ENCODE results near the gene ZNF219. TPM values are rescaled to one million over a fixed set of nuclear protein-coding genes. Genes with fewer than 3 reads are reported as not detected.
A peak's percentile ranks its signal among the peaks of the same experiment; 100 is the strongest.

Gene ZNF219
- total RNA-seq, 2 experiments from 2014 or later = 2.8 to 3.1 TPM

DNA sequence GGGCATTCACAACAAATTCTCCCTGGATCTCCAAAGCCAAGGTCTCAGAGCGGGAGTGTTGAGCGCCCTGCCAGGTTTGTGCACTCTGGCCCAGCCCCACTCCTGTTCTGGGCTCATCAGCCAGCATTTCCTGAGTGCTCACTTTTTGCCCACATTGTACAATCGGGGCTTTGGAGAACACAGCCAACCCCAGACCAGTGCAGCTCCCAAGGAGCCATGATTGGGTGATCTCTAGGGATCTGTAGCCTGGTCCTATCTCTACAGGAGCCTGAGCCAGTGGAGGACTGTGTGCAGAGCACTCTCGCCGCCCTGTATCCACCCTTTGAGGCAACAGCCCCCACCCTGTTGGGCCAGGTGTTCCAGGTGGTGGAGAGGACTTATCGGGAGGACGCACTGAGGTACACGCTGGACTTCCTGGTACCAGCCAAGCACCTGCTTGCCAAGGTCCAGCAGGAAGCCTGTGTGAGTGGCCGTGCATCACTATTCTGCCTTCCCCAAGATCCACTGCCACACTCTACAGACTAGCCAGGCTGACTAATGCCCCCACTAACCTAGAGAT, 25.6 kb downstream of the ZNF219 start:
- H3K27me3 Mint-ChIP-seq (ENCODE audit: low read depth) = peaks cover 51% of the 10 kb centered on the region
- H3K4me1 Mint-ChIP-seq (ENCODE audit: low read depth) = peaks cover 37% of the 10 kb centered on the region
- no peak overlapping the region for H3K4me3 Mint-ChIP-seq
- CTCF ChIA-PET = interaction anchor here (0.6 to 3.4 kb wide), 5 partner anchors 15 to 58 kb away, joined by 3 to 57 read pairs (median 23); partner anchors contain the start of gene TMEM253
- DNase-seq (no peak), ATAC-seq (no peak)
- H3K36me3 Mint-ChIP-seq (ENCODE audit: low read depth) = no peaks in the 10 kb centered on the region
- no peak overlapping the region for H3K27ac Mint-ChIP-seq
- POLR2A ChIA-PET = no interaction called here
- H3K9me3 Mint-ChIP-seq (ENCODE audit: insufficient read depth) = no peaks in the 10 kb centered on the region

GRCh38 chr14:21072031-21072473, 26.4 kb downstream of the ZNF219 start:
- Mint-ChIP-seq H3K36me3 (ENCODE audit: low read depth) (no peaks in the 10 kb centered on the region), H3K9me3 (ENCODE audit: insufficient read depth) (no peaks in the 10 kb centered on the region), H3K4me1 (ENCODE audit: low read depth) (peaks cover 37% of the 10 kb centered on the region), H3K4me3 (no peak overlapping the region), H3K27ac (no peak overlapping the region), H3K27me3 (ENCODE audit: low read depth) (peaks cover 58% of the 10 kb centered on the region)
- ChIA-PET POLR2A (interaction anchor here (0.8 kb wide), 1 partner anchor 10 kb away, joined by 3 read pairs; no protein-coding TSS in a partner anchor), CTCF (interaction anchor here (1.9 to 3.4 kb wide), 6 partner anchors 10 to 57 kb away, joined by 5 to 57 read pairs (median 24); partner anchors contain the start of gene TMEM253)
- DNase-seq (no peak), ATAC-seq (no peak)

- H3K9me3 Mint-ChIP-seq (ENCODE audit: insufficient read depth) = no peaks in the 10 kb centered on the region
- H3K4me3 Mint-ChIP-seq = peak overlapping the region; percentile 68
- DNase-seq (peak; percentile 65), ATAC-seq (peak; percentile 63)
- ChIA-PET POLR2A (interaction anchor here (0.8 to 1.3 kb wide), 3 partner anchors 11 to 32 kb away, joined by 3 read pairs; no protein-coding TSS in a partner anchor), CTCF (interaction anchor here (0.8 to 3.4 kb wide), 8 partner anchors 11 to 57 kb away, joined by 3 to 57 read pairs (median 16); partner anchors contain the start of gene TMEM253)
- no peak overlapping the region for H3K27ac Mint-ChIP-seq
- H3K4me1 Mint-ChIP-seq (ENCODE audit: low read depth) = peaks cover 37% of the 10 kb centered on the region
- H3K36me3 Mint-ChIP-seq (ENCODE audit: low read depth) = no peaks in the 10 kb centered on the region
- H3K27me3 Mint-ChIP-seq (ENCODE audit: low read depth) = peaks cover 63% of the 10 kb centered on the region
Observed at GRCh38 chr14:21071225-21072030, 27.0 kb downstream of the ZNF219 start.

DNA sequence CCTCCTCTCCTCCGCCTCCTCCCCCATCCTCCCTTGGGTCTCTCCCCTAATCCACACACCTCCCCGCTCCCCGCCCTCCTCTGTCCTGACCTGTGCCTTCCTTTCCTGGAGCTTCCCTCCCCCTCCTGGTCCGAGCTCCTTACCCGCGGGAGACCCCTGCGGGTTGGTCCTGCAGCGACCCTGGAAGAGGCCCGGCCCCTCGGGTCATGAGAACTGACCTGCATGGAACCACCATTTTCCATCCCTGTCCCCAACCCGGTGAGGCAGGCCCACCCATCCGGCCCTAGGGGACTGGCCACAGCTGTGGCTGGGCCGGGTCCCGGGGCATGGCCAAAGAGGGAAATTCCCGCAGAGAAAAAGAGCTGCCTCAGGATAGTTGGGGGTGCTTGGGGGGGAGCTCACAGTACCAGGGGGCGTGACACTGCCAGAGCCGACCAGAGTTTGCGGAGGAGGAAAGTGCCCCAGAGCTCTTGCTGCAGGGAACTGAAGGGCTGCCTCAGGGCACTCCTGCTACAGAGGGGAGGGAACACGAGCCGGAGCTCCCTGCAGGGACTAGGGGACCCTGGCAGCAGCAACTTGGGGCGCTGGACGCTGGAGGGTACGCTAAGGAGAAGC, 27.7 kb downstream of the ZNF219 start:
- Mint-ChIP-seq H3K27ac (no peak overlapping the region), H3K9me3 (ENCODE audit: insufficient read depth) (no peaks in the 10 kb centered on the region), H3K36me3 (ENCODE audit: low read depth) (no peaks in the 10 kb centered on the region), H3K27me3 (ENCODE audit: low read depth) (peaks cover 65% of the 10 kb centered on the region), H3K4me3 (peak overlapping the region; percentile 68), H3K4me1 (ENCODE audit: low read depth) (peaks cover 37% of the 10 kb centered on the region)
- ATAC-seq (peak; percentile 18), DNase-seq (peak; percentile 32)
- CTCF ChIA-PET = interaction anchor here (0.8 to 3.4 kb wide), 10 partner anchors 9 to 100 kb away, joined by 3 to 57 read pairs (median 7); partner anchors contain the start of gene TMEM253
- POLR2A ChIA-PET = interaction anchor here (0.8 to 1.3 kb wide), 3 partner anchors 17 to 37 kb away, joined by 3 read pairs; no protein-coding TSS in a partner anchor

DNA sequence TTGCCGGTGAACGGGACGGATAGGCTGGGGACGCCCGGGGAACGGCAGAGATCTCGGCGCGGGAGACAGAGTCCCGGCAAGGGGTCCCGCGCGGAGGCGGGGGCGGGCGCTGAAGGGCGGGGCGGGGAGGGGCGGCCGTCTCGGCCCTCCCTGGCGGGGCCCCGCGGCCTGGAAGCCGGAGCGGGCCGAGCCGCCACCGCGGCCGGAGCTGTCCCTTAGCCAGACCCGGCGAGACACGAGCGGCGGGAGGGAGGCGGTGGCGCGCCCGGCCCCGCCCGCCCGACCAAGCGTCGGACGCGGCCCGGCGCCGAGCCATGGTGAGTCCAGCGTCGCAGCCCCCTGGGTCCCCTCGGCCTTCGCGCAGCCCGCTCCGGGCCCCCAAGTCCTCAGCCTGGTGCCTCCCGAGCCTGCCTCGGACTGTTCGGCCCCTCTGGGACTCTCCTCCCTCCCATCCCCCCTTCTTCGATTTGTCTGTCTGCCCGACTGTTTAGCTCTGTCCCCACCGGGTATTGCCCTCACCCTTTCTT, 28.3 kb downstream of the ZNF219 start, which contains the start of gene ARHGEF40:
Gene ARHGEF40 (plus strand): TSS at position 222 of the 527 bp plus-strand sequence. CDS start 93 bp downstream, at position 315.
- DNase-seq = no peak
- Mint-ChIP-seq H3K4me1 (ENCODE audit: low read depth) (peaks cover 37% of the 10 kb centered on the region), H3K27me3 (ENCODE audit: low read depth) (peaks cover 69% of the 10 kb centered on the region), H3K36me3 (ENCODE audit: low read depth) (no peaks in the 10 kb centered on the region), H3K4me3 (peak within 1 kb of the TSS; percentile 68), H3K27ac (no peak within 1 kb of the TSS), H3K9me3 (ENCODE audit: insufficient read depth) (no peaks in the 10 kb centered on the region)
- CTCF ChIA-PET = interaction anchor here (0.9 to 3.4 kb wide), 9 partner anchors 8 to 99 kb away, joined by 3 to 57 read pairs (median 8); partner anchors contain the start of gene TMEM253
- POLR2A ChIA-PET = interaction anchor here (0.8 to 1.3 kb wide), 2 partner anchors 33 to 36 kb away, joined by 3 read pairs; no protein-coding TSS in a partner anchor
- ATAC-seq = peak; percentile 16

DNA sequence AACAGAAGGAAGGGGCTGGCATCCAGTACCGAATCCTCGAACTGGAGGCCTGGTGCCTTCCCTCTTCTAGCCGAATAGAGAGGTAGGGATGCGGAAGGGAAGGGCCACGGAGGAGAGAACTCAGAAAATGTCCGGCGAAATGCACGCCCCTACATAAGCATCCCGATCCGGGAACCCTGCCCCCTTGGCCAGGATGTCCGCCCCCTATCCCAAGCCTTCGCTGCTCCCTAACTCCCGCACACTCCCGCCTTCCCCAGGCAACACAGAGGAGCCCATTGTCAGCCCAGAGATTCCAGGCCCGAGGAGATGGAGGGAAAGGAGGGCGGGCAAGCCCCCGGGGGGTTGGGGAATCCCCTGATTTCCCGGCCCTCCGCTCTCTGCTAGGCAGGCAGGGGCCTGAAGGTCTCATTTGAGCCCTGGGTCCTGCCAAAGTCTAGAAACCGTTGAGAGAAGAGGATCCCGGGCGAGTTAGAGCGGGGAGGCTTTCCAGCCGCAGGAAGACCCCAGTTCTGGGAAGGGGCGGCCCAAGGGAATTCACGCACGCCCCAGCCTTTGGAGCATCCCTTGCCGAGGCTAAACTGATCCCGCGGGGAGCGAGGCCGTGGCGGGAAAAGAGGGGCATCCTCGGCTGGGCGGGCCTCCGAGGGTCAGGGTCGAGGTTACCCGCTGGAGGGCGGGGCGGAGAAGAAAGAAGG, 28.9 kb downstream of the ZNF219 start:
- no peak for ATAC-seq
- CTCF ChIA-PET = interaction anchor here (1.3 to 5.1 kb wide), 12 partner anchors 9 to 99 kb away, joined by 3 to 140 read pairs (median 26); partner anchors contain the start of gene TMEM253
- H3K27me3 Mint-ChIP-seq (ENCODE audit: low read depth) = peaks cover 72% of the 10 kb centered on the region
- POLR2A ChIA-PET = interaction anchor here (0.8 to 1.4 kb wide), 2 partner anchors 35 to 36 kb away, joined by 3 to 5 read pairs; no protein-coding TSS in a partner anchor
- no peaks in the 10 kb centered on the region for H3K9me3 Mint-ChIP-seq (ENCODE audit: insufficient read depth)
- no peak overlapping the region for H3K27ac Mint-ChIP-seq
- H3K36me3 Mint-ChIP-seq (ENCODE audit: low read depth) = no peaks in the 10 kb centered on the region
- DNase-seq = no peak
- peak overlapping the region; percentile 60 for H3K4me3 Mint-ChIP-seq
- H3K4me1 Mint-ChIP-seq (ENCODE audit: low read depth) = peaks cover 37% of the 10 kb centered on the region

- Mint-ChIP-seq H3K27ac (no peak overlapping the region), H3K4me3 (peak overlapping the region; percentile 60), H3K27me3 (ENCODE audit: low read depth) (peaks cover 74% of the 10 kb centered on the region), H3K36me3 (ENCODE audit: low read depth) (no peaks in the 10 kb centered on the region), H3K4me1 (ENCODE audit: low read depth) (peaks cover 37% of the 10 kb centered on the region), H3K9me3 (ENCODE audit: insufficient read depth) (no peaks in the 10 kb centered on the region)
- peak; percentile 62 for DNase-seq
- CTCF ChIA-PET = interaction anchor here (0.8 to 5.1 kb wide), 16 partner anchors 9 to 98 kb away, joined by 3 to 140 read pairs (median 7); partner anchors contain the start of genes OR5AU1, SLC39A2 and TMEM253
- ATAC-seq = peak; percentile 52
- POLR2A ChIA-PET = interaction anchor here (0.7 to 1.4 kb wide), 2 partner anchors 24 to 36 kb away, joined by 3 to 5 read pairs; no protein-coding TSS in a partner anchor
Observed at GRCh38 chr14:21068521-21069387, 29.7 kb downstream of the ZNF219 start.

DNA sequence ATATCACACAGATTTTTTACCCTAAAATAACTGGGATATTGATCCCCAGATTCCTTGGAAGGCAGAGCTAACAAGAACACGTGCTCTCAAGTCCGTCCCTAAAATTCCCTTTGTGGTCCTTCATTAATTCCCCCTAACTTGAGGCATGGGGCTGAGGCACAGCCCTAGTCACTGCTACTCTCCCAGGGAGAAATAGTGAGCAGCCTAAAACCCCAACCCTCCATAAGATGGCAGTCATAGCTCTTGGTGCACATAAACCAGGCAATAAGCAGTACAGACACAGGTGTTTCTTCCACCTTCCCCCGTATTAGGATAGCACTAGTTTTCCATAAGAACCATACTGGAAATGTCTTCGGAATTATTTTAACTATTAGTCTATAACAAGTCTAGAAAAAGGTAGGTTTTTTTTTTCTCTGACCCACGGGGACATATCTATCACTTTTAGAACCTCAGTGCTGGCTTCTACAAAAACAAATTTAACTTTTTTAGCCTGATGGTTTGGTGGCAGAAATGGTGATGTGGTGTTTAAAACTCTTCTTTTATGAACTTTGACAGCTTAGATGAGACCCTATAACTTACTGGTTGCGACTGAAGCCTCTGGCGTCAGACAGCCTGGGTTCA, 31.5 kb downstream of the ZNF219 start:
- Mint-ChIP-seq H3K36me3 (ENCODE audit: low read depth) (no peaks in the 10 kb centered on the region), H3K9me3 (ENCODE audit: insufficient read depth) (no peaks in the 10 kb centered on the region), H3K27me3 (ENCODE audit: low read depth) (peaks cover 75% of the 10 kb centered on the region), H3K4me1 (ENCODE audit: low read depth) (peaks cover 31% of the 10 kb centered on the region), H3K4me3 (no peak overlapping the region), H3K27ac (no peak overlapping the region)
- CTCF ChIA-PET = interaction anchor here (0.8 to 5.1 kb wide), 12 partner anchors 11 to 61 kb away, joined by 3 to 140 read pairs (median 6); partner anchors contain the start of gene TMEM253
- POLR2A ChIA-PET = no interaction called here
- no peak for DNase-seq
- no peak for ATAC-seq

GRCh38 chr14:21063479-21063878, 35.0 kb downstream of the ZNF219 start:
- H3K9me3 Mint-ChIP-seq (ENCODE audit: insufficient read depth) = no peaks in the 10 kb centered on the region
- ChIA-PET CTCF (interaction anchor here (0.9 to 1.0 kb wide), 2 partner anchors 29 to 41 kb away, joined by 3 read pairs; no protein-coding TSS in a partner anchor), POLR2A (no interaction called here)
- peaks cover 61% of the 10 kb centered on the region for H3K27me3 Mint-ChIP-seq (ENCODE audit: low read depth)
- H3K27ac Mint-ChIP-seq = no peak overlapping the region
- no peak for DNase-seq
- no peak overlapping the region for H3K4me3 Mint-ChIP-seq
- no peak for ATAC-seq
- H3K4me1 Mint-ChIP-seq (ENCODE audit: low read depth) = peaks cover under 1% of the 10 kb centered on the region
- no peaks in the 10 kb centered on the region for H3K36me3 Mint-ChIP-seq (ENCODE audit: low read depth)

Data from activated CD8-positive, alpha-beta T cell treated with anti-CD3 and anti-CD28 coated beads, Interleukin-2, amount 10 ng/mL, durations not matched to agents 7 days and 5 days (primary cell).